Activated T-helper 1 cell treated with Interleukin-2 at 50 U/mL for 16 hours (primary cell): ENCODE measurements around the gene SUPT3H.
"Not testable (repeated sequence)": the region's sequence is repeated elsewhere in the genome, so short reads cannot be mapped to it uniquely, and the experiment has no call there.

Experiments used
- DNase-seq: peaks from one replicate; pipeline ENCODE4 v3.0.0-alpha.2; 2020; ENCODE audit warnings: low read depth

The SUPT3H gene

DNA sequence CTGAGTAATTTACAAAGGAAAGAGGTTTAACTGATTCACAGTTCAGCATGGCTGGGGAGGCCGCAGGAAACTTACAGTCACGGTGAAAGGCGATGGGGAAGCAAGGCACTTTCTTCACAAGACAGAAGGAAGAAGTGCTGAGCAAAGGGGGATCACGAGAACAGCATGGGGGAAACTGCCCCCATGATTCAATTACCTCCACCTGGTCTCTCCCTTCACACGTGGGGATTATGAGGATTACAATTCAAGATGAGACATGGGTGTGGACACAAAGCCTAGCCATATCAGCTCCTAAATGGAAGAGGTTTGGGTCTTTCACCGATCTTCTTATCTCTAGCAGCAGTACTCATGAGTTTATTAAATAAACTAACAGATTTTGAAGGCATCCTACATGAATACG lies 202.5 kb downstream of the SUPT3H start:
- no peak for DNase-seq

DNA sequence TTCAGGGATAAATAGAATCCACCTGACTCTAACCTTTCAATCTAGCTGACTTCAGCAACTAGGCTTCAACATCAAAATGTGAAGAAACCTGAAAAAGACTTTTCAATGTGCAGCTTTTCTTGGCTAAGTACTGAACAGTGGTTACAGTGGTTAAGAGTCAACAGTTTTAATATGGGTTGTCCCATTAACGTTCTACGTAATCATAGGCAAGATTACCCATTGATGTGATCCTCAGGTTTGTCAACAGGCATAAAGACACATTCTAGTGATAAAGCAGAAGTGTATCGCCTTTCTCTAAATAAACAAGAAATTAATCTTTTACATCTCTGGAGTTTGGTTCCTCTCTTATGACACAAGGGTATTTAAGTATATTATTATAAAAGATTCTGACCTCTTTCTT lies 203.7 kb downstream of the SUPT3H start:
- DNase-seq, result no peak

DNA sequence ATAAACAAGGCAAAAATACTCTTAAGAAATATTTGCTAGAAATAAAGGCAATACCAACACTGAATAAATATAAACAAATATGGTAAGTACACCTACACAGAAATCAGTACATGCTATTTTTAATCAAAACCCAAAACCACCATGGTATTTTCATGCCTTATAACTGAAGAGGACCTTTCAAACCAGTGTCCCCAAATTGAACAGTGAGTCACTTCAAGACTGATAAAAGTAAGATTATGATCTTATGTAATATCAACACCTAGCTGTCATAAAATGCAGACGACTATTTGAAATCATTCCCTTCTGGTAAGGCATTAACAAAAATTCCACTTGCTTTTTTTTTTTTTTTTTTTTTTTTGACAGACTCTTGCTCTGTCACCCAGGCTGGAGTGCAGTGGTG lies 206.4 kb downstream of the SUPT3H start:
- DNase-seq, result no peak

DNA sequence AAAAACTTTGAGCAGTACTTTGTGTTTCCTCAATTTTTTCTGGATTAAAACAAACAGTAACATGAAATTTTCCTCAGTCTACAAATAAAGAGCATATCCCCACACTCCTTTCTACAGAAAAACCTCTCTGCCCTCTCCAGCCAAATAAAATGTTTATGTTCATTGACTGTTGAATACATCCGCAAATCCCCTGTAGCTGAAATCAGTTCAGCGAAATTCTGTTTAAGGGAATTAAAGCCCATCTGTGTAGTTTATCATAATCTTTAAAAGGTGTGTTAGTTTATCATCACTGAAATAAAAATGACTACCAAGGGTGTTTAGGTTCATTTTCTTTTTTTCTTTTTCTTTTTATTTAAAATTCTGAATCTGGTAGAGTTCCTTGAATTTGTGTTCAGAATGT lies 207.4 kb downstream of the SUPT3H start:
- DNase-seq, result no peak

- DNase-seq, result no peak
Measured at GRCh38 chr6:45169815-45170214, 207.9 kb downstream of the SUPT3H start.

GRCh38 chr6:45163952-45164766 lies 213.6 kb downstream of the SUPT3H start:
- DNase-seq, result no peak

GRCh38 chr6:45160305-45160704 lies 217.4 kb downstream of the SUPT3H start:
- DNase-seq, result no peak

- DNase-seq, result no peak
Measured at GRCh38 chr6:45156075-45156474, 221.7 kb downstream of the SUPT3H start.

DNA sequence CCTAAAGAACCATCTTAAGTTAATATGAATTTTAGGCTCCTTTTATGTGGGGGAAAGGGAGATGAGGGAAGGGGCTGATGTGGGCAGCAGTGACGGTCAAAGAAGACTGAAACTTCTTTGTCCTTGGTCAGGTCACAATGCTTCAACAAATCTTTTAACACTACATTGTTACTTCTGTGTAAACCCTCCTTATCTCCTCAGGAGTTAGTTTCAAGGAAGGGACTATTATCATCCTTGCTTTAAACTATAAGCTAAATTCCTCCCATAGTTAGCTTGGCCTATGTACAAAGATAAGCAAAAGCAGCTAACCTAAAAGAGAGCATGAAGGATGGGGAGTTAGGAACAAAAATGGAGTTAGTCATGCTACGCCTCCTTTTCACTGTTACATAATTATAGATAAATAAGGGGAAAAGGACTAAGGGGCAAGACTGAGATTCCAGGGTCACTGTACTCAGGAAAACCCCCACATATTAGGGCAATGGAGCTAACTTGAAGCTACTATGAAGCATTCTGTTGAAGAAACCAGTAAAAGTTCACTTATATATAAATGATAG lies 222.3 kb downstream of the SUPT3H start:
- DNase-seq, result no peak

- DNase-seq, result no peak
Measured at GRCh38 chr6:45154679-45155078, 223.1 kb downstream of the SUPT3H start.

DNA sequence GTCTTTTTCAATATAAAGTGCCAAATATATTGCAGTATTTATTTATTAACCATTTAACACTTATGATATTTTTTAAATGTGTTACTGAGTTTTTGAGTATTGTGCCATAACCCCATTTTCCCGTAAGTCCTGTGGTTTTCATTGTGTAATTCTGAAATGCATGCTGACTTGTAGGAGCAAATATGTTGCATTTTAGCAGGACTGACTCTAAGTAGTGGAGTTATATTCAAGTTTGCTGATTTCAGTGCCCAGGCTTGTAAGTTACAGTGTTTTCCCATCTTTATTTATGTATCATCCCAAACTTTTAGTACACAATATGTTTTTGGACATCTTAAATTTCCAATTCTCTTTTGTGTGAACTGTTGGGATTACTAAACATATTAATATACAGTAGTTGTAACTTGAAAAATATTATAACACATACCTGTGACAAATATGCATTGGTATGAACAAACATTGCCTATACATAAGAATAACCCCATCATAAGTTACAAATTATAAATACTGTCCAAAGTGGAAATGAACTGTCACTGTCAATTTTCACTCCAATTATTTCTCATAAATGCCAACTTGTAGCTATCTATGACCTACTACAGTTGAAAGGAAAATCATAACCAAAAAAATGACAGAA lies 228.9 kb downstream of the SUPT3H start:
- DNase-seq, result no peak

DNA sequence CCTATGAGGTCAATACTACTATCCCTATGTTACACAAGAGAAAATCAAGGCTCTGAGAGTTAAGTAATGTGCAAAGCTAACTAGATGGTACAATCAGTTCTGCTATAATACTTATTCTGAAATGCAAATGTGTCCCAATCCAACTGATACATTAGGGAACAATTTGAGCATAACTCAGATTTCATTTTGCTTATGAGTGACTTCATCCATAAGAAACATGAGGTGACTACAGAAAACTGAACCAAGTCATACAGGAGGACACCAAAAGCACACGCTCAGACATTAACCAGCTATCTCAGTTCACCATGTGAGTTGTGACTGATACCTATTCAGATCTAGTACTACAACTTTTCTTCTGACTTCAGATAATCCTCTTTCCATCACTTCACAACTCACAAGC lies 229.5 kb downstream of the SUPT3H start:
- DNase-seq, result no peak

GRCh38 chr6:45145658-45146057 lies 232.1 kb downstream of the SUPT3H start:
- DNase-seq, result not testable (repeated sequence)

DNA sequence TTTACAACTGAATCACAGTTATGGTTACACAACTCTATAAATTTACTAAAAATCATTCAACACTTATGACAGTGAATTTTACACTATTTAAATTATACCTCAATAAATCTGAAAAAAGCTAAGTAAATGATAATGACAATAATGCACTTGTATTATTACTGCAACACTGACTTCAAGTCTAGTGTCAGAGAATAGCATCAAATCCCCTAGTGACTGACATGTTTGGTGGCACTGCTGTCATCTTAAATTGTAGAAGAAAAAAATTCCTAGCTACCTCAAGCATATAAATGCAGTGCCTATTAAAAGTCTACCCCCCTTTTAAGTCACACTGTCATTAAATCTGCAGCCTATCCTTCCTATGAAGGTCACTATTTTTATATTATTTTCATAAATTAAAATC lies 239.0 kb downstream of the SUPT3H start:
- no peak for DNase-seq

DNA sequence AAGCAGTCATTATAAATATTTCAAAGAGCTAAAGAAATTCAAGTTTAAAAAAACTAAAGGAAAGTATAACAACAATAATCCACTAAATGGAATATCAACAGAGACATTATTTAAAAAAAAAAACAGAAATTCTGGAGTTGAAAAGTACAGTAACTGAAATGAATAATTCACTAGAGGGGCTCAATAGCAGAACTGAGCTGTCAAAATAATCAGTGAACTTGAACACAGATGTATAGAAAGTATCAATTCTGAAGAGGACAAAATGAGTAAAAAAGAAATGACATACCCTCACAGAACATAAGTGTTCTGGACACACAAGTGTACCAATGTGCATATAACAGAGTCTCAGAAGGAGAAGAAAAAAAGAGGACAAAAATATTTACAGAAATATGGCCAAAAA lies 241.2 kb downstream of the SUPT3H start:
- DNase-seq, result no peak

DNA sequence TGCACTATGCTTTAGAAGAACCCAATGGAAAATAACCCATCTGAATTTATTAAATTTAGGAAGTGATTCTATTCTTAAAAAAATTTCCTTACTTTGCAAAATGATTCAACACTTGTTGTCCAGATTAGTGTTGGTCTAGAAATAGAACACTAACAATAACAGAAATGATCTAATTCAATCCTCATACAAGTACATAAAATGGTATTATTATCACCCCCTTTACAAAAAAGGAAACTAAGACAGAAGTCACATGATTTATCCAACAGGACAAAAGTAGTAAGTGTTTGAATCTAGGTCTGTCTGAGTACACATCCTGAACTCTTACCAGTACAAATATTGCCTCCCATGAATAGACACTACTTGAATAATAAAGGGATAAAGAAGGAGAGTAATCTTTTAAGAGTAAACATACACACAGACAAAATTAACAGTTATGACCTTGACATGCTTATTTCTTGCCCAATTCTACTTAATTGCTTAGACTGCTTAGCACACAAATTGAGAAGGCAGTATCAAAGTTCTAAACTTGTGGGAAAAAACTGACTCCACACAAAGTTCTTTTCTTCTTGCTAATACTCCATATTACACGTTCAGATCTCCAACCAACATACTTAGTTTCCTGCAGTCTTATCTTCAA lies 245.0 kb downstream of the SUPT3H start:
- DNase-seq, result no peak

DNA sequence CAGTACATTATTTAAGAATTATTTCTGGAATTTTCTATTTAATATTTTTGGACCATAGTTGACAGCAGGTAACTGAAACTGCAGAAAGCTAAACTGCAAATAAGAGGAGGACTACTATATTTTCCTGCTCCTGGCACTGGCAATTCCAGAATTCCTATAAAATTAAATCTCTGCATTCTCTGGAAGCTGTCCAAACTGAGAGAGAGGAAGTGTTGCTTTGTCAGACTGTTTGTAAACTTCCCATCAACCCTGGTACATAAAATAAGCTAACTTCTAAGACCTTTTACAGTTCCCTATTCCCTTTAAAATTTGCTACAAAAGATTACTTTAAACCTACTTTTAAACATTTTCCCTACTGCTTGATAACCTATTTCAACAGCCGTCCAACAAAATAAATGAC lies 245.7 kb downstream of the SUPT3H start:
- no peak for DNase-seq

GRCh38 chr6:45129051-45129450 lies 248.7 kb downstream of the SUPT3H start:
- DNase-seq, result no peak

DNA sequence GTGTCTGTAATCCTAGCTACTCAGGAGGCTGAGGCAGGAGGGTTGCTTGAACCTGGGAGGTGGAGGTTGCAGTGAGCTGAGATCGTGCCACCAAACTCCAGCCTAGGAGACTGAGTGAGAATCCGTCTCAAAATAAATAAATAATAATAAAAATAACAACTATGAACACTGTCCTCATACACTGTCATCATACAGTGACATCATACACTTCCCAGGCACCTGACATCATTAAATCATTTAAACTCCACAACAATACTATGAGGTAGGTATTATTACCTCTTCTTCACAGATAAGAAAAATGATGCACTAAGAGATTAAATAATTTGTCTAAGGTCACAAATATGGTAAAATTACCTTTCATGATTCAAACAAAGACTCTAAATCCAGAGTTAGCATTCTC lies 250.5 kb downstream of the SUPT3H start:
- DNase-seq, result no peak

DNA sequence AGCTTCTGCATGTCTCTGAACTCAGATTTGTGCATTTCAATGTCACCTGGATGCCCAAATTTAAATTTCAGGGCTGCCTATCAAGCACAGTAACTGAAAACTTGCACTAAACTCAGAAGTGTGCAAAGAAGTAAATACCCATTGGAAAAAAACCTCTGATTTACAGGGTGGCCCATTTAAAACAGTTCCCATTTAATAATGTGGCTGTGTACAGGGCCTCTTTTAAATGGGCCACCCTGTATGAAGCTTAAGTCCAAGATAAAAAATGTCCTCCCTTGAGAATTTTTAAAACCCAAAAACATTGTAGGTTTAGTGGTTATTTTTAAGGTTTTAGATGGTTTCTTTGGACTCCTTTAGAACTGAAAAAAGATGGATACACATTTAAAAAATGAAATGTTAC lies 251.7 kb downstream of the SUPT3H start:
- DNase-seq, result no peak

- no peak for DNase-seq
Measured at GRCh38 chr6:45123023-45123422, 254.7 kb downstream of the SUPT3H start.

- no peak for DNase-seq
Measured at GRCh38 chr6:45118754-45119153, 259.0 kb downstream of the SUPT3H start.
